HG03457 (cell line): Measurements from ENCODE around the gene SMIM38.

Experiments
- ATAC-seq: cut with Tn5 transposase; IDR thresholded peaks from one replicate; pipeline ENCODE4 v1.9.1; 2021; ENCODE audit warnings: moderate number of reproducible peaks; ENCODE audit not compliant: unreplicated experiment

The SMIM38 gene

GRCh38 chr11:69155302-69156234 lies at the start of gene SMIM38:
Gene SMIM38 (plus strand): TSS chr11:69155935. CDS start chr11:69157847, 1,912 bp downstream.
- ATAC-seq: no peak

DNA sequence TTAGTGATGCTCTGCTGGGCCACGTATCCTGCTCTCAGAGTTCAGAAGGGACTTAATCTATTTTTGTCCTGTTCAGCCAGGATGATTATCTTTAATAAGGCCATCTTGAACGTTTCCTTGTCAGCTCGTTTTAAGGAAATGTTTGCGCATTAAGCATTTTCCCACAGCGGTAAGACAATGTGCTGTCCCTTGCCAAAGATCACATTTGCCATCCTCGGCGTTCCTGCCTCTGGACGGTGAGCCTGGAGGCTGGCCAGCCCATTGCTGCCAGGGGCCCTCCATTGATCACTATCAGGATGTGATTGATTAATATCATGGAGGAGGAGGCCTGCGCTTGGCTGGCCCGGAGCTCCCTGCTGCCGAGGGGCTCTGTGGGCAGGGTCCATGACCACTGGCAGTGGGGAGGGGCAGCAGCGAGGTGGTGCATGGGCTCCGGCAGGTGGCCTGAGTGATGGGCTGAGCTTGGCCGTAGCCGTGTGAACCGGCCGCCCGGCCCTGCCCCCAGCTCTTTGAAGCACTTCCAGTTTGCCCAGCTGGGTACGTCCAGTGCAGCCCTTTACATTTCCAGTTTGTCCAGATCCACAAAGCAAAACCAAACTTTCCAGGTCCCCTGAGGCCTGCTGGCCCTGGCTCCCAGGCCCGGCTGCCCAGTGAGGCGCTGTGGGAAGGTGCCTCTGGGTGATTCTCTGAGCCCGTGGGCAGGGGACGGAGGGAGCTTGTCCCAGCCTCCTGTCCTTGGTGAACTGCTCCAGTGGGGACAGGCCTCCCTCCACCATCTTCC lies 49.5 kb upstream of the SMIM38 start:
- no peak for ATAC-seq

- no peak for ATAC-seq
Measured at GRCh38 chr11:69107413-69107812, 48.3 kb upstream of the SMIM38 start.

DNA sequence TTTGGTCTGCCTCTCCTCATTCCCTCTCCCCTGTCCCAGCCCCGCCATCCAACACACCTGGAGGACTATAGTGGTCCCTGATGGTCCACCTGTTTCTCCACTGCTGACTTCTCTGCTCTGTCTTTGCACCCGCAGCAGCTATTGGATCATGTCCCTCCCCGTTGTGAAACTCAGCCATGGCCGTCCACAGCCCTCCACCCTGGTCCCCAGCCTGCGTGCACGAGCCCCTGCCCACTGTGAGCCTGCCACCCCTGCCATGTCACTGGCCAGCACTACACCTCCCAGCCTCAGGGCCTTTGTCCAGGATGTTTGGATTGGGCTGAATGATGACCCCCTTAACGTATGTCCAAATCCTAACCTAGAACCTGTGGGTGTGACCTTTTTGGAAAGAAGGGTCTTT lies 47.7 kb upstream of the SMIM38 start:
- no peak for ATAC-seq

DNA sequence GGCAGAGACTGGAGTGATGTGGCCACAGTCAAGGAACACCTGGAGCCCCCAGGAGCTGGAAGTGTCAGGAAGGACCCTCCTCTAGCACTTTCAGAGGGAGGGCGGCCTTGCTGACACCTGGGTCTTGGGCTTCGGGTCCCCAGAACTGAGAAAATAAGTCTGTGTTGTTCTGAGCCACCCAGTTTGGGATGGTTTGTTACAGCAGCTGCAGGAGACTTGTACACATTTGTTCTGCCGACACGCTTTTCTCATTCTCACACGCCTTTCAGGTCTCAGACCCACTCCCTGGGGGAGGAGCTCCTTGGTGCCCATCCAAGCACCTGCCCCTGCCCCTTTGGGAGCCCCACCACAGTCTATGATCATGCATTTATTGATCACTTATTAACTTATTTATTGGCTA lies 47.2 kb upstream of the SMIM38 start:
- no peak for ATAC-seq

DNA sequence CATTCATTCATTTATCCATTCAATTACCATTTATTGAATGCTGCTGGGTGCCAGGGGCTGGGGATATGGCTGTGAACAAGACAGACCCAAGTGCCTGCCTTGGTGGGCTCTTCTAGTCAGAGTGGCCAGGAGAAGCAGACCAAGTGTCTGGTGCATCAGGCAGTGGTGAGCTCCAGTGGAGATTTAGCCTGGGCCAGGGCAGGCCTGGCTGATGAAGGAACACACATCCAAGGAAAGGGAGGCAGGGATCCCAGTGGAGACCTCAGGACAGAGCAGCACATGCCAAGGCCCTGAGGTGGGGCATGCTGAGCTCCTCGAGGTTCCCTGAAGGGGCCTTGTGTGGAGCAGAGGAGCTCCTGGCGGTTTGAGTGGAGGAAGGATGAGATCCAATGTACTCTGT lies 46.6 kb upstream of the SMIM38 start:
- no peak for ATAC-seq

DNA sequence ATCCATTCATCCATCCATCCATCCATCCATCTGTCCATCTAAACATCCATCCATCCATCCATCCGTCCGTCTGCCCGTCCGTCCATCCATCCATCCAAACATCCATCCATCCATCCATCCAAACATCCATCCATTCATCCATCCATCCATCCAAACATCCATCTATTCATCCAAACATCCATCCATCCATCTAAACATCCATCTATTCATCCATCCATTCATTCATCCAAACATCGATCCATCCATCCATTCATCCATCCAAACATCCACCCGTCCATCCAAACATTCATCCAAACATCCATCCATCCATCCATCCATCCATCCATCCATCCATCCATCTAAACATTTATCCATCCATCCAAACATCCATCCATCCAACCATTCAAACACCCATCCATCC lies 45.3 kb upstream of the SMIM38 start:
- ATAC-seq: no peak

GRCh38 chr11:69111624-69112542 lies 43.9 kb upstream of the SMIM38 start:
- no peak for ATAC-seq

- no peak for ATAC-seq
Measured at GRCh38 chr11:69113226-69113625, 42.5 kb upstream of the SMIM38 start.

DNA sequence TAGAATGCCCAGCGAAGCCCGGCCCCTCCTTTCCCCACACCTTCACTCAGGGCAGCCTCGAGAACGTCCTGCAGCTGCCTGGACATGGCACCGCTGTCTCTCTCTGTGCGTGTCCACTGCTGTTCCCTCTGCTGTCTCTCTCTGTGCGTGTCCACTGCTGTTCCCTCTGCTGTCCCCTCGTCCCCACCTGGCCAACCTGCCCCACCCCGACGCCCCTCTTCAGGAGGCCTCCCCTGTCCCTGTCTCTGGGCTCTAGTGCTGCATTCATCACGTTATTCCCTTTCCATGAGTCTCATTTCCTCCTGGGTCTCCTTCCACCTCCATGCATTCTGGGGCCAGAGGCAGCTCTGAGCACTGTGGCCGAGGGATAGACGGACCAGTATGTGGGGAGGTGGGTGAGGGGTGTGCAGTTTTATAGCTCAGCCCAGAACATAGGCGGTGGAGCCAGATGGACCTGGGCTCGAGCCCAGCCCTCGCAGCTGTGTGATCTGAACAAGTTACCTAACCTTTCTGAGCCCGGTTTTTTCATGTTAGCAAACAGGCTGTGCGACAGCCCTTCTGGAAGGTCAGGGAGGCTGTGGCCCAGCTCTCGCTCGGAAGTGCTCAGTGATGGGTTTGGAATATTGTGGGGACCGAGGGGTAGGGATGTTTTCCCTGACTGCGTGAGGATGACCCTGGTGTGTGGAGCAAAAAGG lies 41.9 kb upstream of the SMIM38 start:
- ATAC-seq: no peak

DNA sequence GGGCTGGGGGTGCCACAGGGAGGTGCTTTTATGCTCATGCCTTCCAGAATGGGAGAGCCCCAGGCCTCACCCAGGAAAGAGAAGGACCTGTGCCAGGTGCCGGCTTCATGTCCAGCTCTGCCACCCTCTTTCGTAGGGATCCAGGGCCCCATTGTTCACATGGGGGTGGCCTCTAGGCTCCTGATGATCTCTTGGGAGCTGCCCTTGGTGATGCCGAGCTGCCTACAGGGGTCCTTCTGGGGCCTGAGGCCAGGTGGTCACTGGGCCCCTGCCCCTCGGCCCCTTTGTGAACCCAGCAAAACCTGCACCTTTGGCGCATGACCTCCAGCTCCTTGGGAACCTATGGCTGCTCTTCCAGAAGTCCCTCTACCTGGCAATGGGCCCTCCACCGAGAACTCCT lies 41.4 kb upstream of the SMIM38 start:
- ATAC-seq: no peak

DNA sequence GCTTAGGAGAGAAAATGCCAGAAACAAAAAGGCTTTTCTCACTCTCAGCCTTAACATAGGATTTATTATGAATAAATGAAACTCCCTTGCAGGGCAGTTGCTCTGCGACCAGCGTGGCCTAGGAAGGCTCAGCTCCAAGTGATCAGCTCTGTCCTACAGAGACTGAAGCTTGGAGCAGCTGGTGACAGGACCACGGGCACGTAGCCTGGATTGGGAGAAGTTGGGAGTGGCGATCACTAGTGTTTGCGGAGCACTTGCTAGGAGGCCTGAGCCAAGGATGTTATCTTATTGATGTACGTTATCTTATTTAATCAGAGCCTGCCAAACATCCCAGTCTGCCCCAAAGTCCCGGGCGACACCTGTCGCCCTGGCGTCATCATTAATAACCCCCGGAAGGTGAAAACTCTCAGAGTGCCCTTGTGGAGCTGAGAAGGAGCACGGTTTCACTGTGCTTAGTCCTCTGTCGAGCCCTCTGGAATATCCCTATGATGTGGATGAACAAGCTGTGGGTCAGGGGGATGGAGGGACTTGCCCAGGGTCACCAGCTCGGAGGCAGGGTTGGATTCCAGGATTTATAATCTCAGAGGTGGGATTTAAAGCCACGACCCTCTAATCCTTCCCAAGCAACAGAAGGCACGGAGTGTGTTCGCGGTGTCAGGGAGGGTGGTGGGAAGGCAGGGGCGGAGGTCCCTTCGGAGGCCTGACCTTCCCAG lies 40.8 kb upstream of the SMIM38 start:
- no peak for ATAC-seq

DNA sequence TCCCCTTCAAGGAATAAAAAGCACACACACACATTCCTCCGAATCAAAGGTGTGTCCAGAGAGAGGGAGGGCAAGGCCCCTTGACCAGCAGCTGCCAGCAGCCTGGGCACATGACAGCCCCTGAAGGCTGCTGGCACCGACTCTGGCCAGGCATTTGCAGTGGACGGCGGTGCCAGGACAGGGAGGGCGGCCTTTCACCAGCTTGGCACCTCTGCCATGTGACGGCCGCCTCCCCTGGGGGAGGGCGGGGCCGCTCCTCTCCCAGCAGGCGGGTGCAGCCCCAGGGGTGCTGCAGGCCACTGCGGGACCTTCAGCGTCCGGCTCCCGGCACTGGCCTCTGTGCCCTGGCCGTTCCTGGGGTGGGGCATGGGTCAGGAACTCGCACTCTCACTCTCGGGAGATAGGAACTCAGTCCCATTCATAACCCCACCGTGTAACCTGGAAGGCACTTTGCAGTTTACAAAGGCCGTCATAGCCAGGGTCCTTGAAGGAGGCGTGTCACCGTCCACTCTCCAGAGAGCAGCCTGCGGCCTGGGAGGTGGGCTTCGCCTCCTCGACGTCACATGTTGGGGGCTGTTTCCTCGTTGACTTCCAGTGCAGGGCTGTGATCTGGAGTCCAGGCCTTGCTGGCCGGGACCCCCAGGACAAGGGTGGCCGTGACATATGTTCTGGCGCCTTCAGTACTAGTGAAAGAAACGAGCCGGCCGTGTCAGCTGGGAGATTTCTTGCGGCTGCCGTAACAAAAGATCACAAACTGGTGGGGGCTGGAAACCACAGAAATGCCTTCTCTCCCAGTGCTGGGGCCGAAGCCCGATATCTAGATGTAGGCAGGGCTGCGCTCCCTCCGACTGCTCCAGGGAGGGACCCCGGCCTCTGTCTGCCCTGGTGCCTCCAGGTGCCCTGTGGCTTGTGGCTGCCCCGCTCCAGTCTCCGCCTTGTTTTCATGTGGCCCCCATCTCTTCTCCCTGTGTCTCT lies 39.9 kb upstream of the SMIM38 start:
- ATAC-seq: no peak

- ATAC-seq: no peak
Measured at GRCh38 chr11:69116671-69117070, 39.1 kb upstream of the SMIM38 start.

DNA sequence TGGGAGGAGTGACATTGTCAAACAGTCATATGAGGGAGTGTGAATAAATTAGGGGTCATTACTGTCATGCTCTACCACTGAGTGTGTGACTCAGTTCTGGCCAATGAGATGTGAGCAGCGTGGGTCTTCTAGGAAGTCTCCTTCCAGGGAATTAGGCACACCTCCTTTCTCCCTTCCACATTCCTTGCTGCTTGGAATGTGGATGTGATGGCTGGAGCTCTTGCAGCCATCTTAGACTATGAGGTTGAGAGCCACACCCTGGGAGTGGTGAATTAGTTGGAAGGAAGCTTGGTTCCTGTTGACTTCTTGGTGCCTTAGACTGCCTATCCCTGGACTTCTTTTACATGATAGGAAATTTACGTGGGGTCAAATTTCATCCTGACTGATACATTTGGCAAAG lies 36.5 kb upstream of the SMIM38 start:
- no peak for ATAC-seq

- ATAC-seq: no peak
Measured at GRCh38 chr11:69120096-69120875, 35.4 kb upstream of the SMIM38 start.

GRCh38 chr11:69121021-69121420 lies 34.7 kb upstream of the SMIM38 start:
- no peak for ATAC-seq
